GM21723 (cell line): ENCODE results near the gene ZNF593.

Experiments
- ATAC-seq: cut with Tn5 transposase; IDR thresholded peaks from one replicate; pipeline ENCODE4 v1.9.1; 2021; ENCODE audit warnings: mild to moderate bottlenecking, moderate library complexity; ENCODE audit not compliant: unreplicated experiment

The ZNF593 gene

DNA sequence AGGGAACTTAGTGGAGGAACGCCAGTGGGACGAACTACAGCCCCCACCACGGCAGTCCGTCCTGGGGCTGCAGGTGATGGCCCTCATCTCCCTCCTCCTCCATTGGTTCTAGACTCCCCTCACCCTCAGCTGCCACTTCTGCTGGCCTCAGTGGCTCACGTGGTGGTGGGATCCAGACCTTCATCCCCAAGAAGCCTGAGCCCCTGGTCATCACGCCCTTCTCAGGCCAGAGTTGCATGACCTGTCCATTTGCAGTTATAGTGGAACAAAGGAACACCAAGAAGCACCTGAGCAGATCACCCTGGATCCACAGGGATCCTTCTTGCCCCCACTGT lies 23.8 kb upstream of the ZNF593 start:
- ATAC-seq: no peak

DNA sequence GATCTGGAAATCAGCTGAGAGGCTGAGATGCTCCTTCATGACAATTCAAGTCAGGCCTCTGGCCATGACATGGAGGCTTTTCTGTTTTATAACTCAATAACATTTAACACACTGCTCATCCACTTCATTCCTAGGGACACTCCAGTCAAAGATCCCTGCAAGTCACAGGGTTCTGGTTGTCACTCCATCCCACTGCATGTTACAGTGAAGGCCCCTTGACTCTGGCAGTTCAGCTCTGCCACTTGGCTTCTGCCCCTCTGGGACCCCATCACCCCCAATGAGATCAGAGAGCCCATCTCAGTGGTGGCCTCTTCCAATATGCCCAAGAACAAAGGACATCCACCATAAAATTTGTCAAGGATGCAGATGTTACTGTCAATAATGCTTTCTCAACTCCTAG lies 20.8 kb upstream of the ZNF593 start:
- ATAC-seq: no peak

DNA sequence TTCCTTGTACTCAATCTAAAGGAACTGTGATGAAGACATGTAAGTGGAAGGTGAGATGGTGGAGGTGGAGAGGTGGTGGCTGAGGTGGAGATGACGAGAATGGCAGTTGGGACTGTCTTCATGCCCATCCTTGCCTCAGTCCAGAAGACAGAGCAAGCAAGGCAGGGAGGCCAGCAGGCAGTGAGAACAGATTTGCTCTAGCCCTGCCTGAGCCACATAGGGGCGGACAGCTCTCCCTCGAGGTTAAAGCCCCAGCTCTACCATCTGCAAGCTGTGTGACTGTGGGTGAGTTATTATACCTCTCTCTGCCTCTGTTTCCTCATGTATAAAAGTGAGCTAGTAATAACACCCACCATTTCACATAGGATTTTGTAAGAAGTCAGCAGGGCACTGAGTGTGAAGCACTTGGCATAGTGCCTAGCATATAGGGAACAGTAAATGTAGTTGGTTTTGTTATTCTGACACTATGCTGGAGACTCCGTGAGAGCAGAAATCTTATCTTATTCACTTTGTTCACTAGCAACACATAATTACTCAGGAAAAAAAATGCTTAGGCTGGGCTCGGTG lies 15.7 kb upstream of the ZNF593 start:
- ATAC-seq: no peak

DNA sequence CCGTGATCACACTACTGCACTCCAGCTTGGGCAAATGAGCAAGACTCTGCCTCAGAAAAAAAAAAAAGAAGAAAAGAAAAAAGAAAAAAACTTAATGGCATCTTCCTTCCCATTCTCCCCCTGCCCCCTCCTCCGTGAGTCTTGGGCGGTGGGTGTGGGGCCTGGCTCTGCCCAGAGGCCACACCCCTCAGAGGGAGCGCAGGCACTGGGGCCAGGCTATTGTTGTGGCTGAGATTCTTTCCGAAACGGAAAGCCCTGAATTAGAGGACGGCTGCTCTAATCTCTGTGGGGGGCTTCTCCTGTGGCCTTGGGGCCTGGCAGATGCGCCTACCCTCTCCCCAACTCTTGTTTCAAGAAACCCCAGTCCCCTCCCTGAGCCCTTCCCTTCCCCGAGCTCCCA lies 15.0 kb upstream of the ZNF593 start:
- no peak for ATAC-seq

GRCh38 chr1:26155370-26156284 lies 14.1 kb upstream of the ZNF593 start:
- no peak for ATAC-seq

- no peak for ATAC-seq
Measured at GRCh38 chr1:26156285-26157038, 13.2 kb upstream of the ZNF593 start.

DNA sequence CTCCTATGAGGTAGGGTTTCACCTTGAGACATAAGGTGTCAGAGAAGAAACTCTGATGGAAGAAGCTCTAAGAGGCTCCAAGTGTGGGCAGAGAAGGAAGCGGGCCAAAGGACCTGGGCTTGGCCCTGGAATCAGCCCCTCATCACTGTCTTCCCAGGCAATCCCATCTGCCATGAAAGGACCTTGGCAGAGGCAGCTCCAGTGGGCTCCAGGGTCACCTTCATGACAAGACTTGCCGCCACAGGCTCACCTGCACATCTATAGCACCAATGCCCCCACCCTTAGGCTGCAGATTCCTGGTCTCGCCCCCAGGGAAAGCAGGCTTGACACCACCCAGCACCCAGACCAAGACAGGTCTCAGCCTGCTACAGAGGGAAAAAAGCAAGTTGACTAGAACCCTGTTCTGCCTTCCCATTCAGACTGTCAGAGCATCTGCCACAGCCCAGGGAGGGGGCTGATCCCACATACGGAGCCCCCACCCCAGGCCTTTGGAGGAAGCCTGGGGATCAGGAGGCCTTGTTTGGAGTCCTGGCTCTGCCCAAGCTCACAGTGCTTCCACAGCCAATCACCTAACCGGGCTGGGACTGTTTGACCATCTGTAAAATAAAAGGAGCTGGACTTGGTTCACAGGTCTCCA lies 11.3 kb upstream of the ZNF593 start:
- no peak for ATAC-seq

- no peak for ATAC-seq
Measured at GRCh38 chr1:26158908-26159742, 10.6 kb upstream of the ZNF593 start, which contains the start of gene FAM110D. FAM110D (plus strand) TSS chr1:26159079; CDS start chr1:26161292, 2,213 bp downstream.

DNA sequence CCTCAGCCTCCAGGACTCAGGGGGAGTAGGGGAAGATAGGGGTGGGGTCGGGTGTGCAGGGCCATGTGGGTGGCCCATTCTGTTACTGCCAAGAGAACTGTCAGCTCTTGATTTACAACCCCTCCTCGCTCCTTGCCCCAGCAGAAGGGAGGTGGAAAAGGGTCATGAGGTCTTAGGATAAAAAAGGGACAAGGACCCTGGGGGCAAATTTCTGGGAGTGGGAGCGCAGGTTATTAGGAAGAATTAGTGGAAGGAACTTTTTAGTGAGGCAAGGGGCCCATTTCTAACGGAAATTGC lies 10.0 kb upstream of the ZNF593 start:
- ATAC-seq: no peak

GRCh38 chr1:26160527-26161414 lies 8.9 kb upstream of the ZNF593 start:
- no peak for ATAC-seq

GRCh38 chr1:26161415-26162219 lies 8.1 kb upstream of the ZNF593 start:
- ATAC-seq: no peak

DNA sequence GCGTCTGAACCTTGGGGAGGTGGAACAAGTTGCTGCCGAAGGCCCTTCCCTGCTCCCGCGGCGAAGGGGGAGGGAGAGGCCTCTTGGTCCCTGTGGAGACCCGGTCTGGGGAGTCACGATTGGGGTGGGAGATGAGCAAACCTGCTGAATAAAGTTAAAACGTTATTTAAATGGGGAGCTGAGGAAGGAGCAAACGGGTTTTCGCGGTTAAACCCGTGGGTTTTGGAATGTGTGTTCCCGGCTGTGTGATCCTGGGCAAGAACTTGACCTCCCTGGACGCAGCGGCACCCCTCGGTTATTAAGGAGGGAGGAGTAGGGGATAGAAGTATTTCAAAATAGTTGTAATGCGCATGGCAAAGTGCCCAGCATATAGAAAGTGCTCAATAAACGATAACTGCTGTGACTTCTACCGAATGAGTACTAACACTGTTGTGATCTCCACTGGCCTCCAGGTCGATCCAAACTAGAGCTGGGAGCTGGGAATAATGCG lies 7.4 kb upstream of the ZNF593 start:
- ATAC-seq: no peak

- no peak for ATAC-seq
Measured at GRCh38 chr1:26163684-26164035, 6.0 kb upstream of the ZNF593 start.

DNA sequence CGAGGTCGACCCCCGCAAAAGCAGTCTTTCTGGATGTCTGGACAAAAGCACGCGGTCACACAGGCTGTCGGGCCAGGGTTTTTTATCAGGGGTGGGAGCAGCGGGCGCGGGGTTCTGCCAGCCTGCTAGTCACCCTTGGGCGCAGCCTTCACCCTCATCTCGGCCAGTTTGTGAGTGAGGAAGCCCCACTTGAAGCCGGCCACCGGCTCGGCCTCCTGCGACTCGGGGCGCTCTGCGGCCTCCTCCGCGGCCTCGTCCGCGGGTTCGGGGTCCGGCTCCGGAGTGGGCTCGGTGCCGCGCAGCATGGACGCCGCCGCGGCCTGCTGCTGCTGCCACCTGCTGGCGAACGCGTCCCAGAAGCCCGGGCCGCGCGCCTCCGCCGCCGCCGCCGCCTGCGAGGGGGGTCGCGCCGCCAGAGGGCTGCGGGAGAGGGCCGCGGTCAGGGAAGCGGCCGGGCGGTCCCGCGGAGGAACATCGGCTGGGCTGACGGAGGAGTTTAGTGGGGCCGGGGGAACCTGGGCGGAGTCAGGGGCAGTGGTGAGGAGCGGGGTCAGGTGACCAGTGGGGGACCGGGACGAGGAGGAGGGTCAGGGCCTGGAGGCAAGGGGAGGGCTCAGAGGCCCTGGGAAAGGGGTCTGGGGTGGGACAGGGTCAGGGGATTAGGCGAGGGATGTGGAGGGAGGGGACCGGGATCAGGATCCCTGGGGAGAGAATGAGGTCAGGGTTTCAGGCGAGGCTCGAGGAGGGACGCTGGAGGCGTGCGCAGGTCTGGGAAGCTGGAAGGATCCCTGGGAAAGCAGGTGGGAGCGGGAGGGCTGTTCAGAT lies 5.5 kb upstream of the ZNF593 start:
- no peak for ATAC-seq

GRCh38 chr1:26164861-26165842 lies 4.6 kb upstream of the ZNF593 start:
- ATAC-seq: no peak

DNA sequence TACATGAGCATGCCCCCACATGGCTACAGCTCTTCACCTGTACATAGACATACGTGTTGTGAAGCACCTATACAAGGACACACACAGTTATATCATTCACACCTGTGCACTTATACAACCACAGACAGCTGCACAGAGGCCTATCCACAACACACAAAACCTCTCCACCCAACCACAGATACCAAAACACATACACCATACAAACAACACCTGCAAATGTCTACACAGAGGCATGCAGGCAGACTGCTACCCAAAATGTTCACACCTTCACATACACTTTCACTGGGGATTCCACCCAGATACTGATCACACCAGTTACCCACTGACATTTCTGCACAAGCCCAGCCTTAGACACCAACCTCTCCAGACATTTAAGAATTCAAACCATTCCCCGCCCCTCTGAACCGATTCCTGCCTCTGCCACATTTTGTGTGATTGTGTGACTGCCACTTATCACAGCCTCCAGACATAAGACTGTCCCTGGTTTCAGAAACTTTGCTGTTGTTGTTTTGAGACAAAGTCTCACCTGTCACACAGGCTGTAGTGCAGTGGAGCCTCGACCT lies 2.9 kb upstream of the ZNF593 start:
- no peak for ATAC-seq
